Left forelimb (tissue), 1 donor: ENCODE results near the gene MOCOS.

Experiments
- DNase-seq: peaks from one replicate; pipeline ENCODE4 v3.0.0-alpha.2; 2018; ENCODE audit warnings: low spot score

MOCOS gene

DNA sequence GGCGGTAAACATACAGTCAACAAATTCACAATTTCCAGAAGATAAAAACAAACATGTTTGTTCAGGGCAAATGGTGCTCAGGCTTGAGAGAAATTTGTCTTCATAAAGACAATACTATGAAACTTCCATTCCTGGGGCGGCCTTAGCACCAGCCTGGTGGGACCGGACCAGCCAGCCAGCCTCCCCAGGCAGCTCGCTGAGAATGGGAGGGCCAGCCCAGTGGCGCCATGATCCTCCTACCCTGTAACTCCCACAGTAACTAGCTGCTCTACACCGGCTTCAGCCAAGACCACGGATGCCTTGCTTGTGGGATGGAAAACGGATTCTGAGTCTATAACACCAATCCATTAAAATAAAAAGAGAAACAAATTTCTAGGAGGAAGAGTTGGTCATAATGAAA lies 86.0 kb downstream of the MOCOS start:
- no peak for DNase-seq

DNA sequence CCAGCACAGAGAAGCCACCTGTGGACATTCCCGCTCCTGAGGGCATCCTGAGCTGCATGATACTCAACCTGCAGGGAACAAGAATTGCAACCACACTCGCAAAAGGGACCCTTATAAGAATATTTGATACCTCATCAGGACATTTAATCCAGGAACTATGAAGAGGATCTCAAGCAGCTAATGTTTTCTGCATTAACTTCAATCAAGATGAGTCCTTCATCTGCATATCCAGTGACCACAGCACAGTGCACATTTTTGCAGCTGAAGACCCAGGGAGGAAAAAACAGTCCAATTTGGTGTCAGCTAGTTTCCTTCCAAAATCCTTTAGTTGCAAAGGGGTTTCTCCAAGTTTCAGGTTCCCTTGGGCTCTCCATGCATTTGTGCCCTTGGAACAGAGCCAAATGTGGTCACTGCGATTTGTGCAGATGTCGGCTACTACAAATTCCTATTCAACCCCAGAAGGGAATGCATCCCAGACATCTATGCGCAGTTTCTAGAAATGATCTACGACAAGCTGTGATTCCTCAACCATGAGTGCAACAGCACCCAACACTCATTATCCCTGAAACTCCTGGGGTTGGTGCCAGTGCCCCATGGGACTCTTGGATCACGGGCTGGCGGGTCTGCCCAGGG lies 86.9 kb downstream of the MOCOS start:
- DNase-seq: no peak

DNA sequence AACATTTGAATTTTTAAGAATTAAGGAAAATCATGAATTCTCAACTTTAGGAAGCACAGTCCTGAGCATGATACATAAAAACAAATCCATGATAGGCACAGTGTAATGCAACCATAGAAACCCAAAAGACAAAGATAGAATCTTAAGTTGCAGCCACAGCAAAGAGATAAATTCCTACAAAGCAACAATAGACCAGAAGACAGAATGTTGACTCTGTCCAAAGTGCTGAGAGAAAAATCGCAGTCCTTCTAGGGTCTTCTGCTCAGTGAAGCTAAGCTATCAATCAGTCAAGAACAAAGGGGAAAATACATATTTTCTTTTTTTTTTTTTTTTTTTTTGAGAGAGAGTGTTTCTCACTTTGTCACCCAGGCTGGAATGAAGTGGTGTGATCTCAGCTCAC lies 88.3 kb downstream of the MOCOS start:
- DNase-seq: no peak

DNA sequence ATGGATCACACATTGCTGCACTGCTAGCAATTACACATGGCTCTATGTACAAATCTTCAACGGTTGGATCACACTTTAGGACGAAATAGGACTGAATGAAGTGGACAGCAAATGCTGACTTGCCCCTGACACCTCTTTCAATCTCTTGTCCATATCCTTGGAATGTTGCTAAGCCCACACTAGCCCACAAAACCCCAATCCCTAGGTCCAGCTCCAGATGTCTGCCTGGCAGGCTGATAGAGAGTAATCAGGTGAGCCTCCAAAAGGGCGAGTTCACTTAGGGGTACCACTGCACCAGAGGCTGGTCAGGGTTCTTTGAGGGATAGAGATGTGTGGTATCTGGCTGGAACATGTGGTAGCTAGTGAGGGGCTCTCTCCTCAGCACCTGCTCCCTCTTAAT lies 91.7 kb downstream of the MOCOS start:
- DNase-seq: no peak

DNA sequence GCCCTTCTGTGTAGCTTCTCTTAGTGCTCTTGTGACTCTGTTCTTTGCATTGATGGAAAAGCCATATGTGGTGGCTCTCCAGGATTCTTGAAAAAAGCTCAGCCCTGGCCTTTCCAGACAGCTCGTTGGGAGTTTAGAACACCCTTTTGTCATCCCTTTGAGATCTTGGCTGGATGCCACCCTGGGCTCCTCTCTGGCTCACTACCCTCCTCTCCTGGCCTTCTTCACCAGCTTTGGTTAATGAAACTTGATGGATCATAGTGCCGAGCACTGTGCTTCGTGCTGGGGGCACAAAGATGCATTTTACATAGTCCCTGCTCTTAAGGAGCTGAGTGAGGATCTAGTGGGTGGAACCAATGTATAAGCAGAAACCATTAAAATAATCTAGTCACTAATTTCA lies 94.6 kb downstream of the MOCOS start:
- DNase-seq: no peak

DNA sequence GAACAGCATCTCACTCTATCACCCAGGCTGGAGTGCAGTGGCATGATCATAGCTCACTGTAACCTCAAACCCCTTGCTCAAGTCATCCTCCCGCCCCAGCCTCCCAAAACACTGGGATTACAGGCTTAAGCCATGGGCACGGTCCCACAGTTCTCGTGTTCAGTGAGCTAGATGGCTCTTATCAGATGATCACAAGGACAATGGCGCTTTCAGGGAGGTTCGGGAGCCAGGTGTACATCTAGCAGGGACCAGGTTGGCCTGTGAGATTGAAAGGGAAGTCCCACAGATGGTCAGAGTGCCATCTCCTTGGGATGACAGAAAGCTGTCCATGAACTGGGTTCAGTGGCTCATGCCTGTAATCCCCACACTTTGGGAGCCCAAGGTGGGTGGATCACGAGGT lies 96.2 kb downstream of the MOCOS start:
- no peak for DNase-seq

DNA sequence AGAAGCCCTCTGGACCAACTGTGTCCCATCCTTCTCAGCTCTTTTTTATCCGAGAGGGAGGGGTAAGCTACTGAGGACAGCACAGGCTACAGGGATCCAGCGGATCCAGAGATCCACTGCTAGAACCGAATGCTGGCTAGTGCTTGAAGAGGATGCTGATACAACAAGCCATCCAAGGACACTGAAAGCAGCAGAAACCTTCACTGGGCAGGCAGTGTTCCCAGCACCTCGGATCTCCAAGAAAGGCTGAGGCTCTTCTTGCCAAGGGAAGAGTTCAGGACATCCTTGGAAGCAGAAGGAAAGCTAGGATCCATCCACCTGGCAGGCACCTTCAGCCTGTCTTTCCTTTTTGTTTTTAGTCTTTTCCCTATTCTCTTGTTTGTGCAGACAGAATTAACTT lies 97.0 kb downstream of the MOCOS start:
- no peak for DNase-seq

DNA sequence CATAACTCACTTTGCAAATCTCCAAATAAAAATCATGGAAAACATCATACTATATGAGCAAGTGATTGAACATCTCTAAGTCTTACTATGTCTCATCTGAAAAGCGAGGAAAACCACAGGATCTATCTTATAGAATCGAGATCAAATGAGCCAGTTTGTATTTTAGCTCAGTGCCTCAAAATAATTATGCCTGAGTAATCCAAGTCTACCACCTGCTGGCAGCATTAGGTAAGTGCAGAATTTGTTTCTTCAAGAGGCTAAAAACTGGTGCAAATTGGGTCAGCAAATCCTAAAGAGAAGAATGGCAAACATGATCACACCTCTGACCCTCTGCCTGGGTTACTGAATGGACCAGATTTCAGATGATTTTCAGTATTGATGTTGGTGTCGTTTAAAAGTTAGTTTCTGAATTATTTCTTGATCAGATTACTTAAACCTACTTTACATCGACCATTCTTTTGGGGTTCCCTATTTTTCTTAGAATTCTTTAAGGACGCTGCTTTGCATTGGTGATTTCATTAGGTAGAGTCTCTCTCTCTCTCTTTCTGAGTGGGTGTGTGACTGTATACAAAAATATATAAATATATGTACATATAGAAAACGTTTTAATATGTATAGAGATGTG lies 97.5 kb downstream of the MOCOS start:
- DNase-seq: no peak

DNA sequence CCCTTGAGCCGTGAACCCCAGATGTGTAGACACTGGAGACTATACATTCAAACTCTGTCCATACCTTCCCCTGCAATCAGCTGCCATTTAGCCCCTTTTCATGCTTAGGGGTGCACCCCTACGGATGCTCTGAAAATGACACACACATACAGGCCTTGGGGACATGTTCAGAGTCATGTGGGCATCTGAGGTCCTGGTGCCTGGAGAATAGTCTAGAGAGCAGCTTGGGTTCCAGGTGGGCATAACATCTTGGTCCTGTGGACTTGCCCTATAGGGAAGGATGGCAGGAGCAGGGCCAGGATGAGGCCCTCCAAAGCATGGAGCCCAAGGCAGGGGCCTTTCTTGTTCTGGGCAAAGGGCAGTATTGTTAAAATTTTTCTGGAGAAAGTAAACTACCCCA lies 100.4 kb downstream of the MOCOS start:
- DNase-seq: no peak

DNA sequence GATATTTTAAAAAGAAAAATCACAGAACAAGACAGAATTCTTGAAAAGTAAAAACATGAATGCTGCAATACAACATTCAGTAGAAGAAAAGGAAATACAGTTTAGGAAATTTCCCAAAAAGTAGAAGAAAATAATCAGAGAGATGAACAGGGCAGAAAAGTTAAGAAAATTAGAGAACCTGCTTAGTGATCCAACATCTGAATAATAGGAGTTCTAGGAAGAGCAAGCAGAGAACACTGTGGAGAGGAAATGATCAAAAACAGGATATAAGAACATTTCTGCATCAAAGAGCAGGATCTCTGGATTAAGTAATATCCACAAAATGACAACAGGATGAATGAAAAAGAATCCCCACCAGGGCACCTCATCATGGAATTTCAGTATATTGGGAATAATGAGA lies 101.4 kb downstream of the MOCOS start:
- no peak for DNase-seq

DNA sequence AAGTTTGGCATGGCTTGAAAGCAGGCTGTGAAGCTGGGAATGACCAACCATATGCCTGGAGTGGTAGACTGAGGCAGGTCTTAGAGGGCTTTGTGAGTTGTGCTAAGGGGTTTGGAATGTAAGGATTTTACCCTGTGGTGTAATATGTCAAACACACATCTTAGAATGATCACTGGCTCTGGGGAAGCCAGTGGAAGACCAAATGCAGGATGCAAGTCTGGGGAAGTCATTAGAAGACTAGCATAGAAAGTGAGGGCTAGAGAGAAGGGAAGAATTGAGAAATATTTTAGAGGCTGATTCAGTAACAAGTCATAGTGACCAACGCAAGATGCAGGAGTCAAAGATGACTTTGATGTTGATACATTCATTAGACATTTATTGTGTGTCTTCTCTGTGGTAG lies 106.7 kb downstream of the MOCOS start:
- no peak for DNase-seq

DNA sequence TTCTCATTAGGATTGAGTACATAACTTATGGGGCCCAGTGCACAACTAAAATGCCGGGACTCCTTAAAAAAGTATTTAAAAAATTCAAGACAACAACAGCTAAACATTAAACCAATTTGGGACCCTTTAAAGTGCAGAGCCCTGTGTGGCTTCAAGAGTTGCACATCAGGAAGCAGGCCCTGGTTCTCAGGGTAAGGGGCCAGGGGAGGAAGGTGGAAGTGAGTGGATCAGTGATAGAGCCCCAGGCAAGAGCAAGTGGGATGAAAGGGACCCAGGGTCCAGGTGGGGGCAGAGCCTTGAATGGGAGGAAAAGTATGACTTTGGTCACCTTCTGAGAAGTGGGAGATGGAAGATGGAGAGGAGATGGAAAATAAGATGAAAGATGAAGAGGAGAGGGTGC lies 107.9 kb downstream of the MOCOS start:
- DNase-seq: no peak

DNA sequence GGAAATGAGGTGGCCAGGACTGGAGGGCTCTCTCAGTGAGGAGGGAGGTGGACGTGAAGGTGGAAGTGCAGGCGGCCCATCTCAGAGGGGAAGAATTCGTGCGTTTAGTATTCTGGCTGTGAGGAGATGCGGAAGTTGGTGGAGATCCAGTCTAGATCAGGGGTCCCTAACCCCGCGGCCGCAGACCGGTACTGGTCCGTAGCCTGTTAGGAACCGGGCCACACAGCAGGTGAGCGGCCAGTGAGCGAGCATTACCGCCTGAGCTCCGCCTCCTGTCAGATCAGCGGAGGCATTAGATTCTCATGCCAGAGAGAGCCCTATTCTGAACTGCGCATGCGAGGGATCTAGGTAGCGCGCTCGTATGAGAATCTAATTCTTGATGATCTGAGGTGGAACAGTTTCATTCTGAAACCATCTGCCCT lies 108.6 kb downstream of the MOCOS start:
- DNase-seq: no peak

DNA sequence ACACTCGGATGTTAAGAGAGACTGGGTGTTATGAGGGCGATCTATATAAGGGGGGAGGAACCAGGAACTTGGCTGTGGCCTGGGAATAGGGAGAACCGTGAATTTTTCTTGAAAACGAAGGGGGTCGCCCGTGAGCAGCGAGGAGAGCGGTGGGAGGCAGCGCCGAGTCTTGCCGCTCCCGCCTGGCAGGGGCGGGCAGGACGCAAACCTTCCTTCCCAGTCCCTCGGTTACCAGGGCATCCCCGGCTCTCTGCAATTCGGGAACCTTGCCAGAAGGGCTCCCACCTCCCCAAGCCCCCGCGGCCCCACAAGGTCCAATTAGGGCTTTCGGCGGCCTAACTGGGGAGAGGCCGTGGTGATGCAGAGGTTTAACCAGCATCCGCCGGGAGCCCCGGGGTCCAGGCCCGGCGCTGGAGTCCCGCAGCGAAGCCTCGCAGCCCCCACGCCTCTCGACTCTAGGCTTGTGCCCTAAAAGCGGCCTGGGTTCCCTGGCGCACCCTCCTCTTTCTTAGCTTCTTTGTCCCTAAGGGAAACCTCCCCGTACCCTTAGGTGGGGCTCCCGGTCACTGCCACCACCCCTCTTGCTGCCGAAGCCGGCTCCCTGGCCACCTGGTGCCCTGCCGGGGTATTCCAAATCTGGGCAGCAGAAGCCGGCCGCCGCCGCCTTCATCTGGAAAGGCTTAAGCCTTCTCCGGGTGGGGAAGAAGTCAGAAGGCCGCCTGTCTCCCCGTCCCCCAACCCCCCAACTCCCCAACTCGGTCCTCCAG lies 109.5 kb downstream of the MOCOS start:
- peak; percentile 87 for DNase-seq

DNA sequence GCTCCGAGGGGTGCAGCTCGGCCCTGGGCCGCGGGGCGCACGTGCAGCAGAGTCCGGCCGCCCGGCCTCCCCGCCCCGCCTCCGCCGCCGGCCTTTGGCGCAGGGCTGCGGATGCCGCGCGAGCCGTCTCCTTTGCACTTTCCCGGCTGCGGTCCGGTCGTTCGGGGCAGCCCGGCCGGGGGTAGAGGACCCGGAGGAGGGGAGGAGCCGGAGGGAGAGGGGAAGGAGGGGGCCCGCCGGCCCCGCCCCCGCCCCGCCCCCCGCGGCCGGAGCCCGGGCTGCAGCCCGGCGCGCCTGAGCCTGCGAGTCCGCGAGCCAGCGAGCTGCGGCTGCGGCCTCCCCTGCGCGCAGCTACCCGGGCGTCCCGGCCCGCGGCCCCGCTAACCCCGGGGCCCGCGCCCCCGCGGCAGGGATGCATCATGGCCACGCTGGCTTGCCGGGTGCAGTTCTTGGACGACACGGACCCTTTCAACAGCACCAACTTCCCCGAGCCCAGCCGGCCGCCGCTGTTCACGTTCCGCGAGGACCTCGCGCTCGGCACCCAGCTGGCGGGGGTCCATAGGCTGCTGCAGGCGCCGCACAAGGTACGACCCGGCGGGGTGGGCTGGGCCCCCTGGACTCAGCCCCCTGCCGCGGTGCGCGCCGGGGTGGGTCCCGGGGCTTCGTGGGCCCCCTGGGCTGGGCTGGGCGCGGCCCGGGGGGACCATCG lies 110.3 kb downstream of the MOCOS start, which contains the start of gene FHOD3:
TSS of gene FHOD3 (plus strand) at position 297 of the 709 bp plus-strand sequence. CDS start at position 420, 123 bp downstream.
- DNase-seq: peak; percentile 84

DNA sequence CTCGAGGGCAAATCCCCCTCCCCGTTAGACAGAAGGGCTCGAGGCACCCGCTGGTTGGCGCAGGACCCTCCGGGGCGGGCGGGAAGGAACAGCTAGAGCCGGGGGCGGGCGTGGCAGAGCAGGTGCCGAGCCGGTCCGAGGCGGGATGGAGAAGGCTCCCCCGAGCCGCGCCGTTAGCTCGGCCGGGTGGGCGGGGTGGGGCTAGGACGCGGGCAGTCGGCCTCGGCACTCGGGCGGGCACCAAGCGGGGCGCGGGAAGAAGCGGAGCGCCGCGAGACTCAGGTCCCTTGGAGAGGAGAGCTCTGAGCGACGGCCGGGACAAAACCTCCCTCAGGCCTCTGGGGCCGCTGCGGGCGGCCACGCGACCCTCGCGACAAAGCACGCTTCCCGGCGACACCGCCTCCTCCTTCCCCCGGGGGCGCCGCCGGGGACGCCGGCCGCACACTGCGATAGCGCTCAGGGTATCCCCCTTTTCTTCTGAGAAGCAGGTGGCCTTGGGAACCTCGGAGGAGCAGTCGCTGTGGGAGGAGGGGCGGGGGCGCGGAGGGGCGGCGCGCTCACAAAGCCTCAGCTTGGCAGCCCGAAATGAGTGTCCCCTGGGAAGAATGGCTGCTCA lies 110.9 kb downstream of the MOCOS start:
- no peak for DNase-seq

DNA sequence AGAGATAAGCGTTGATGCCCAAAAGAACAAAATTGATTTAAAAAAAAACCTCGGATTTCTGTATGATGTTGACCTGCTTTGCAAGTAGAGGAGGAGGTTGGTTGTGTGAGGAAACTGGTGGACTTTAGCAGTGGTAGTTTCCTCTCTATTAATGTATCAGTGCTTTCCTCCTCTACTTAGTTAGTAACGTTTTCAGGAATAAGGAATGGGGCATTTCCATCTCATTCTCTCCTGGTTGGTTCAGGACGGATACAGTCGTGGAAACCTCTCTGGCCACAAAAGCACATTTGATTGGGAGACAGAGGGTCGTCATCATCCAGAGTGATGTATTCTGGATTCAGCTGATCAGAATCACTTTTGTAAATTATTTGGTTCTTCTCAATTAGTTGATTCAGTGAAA lies 111.7 kb downstream of the MOCOS start:
- DNase-seq: no peak

DNA sequence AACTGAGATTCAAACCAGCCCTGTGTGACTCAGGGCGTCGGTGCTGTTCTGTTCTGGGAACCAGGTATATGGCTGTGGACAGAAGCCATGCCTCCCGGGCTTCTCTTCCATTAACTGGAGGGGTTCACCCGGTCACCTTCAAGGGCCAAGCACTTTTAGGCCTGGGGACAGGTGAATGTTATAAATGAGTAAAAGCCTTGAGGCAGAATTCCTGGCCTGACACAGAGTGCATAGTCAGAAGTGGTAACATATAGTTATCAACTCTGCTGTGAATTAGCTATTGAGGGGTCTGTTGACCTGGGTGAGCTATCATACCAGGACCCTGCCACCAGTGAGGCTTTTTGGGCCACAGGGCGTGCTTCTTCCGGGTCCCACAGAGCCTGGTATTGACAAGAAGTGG lies 112.9 kb downstream of the MOCOS start:
- no peak for DNase-seq

DNA sequence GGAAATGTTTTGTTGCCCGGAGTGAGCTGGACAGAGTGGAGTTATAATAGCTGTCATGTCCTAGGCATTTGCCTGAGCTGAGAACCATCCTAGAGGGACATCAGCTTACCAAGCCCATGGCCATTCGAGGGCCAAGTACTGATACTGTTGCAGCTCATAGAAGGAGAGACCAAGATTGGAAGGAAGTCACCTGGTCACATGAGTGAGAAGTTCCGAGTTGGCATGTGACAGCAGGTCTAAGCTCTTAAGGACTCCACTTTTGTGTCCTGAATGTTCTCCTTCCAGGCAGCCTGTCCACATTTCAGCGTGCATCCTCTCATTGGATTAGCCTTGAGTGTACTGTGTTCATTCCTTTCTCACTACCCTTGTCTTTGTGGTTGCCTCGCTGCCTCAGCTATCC lies 114.6 kb downstream of the MOCOS start:
- no peak for DNase-seq

DNA sequence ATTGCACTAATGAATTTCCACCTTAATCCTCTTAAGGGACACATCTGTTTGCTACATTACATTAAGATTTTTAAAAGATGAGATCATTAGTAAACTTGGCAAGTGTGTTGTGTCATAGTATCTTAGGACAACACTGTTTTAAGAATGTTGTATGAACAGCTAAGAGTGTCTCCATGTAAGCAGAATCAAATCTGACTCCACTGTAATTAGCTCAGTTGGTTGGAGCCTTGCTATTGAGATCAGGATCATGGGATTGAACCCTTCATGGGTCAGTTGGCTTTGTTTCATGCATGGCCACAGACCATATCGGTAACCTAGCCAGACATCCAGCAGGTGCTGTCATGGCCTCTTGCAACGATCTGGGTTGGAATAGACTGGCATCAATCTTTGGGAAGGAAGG lies 115.4 kb downstream of the MOCOS start:
- no peak for DNase-seq

DNA sequence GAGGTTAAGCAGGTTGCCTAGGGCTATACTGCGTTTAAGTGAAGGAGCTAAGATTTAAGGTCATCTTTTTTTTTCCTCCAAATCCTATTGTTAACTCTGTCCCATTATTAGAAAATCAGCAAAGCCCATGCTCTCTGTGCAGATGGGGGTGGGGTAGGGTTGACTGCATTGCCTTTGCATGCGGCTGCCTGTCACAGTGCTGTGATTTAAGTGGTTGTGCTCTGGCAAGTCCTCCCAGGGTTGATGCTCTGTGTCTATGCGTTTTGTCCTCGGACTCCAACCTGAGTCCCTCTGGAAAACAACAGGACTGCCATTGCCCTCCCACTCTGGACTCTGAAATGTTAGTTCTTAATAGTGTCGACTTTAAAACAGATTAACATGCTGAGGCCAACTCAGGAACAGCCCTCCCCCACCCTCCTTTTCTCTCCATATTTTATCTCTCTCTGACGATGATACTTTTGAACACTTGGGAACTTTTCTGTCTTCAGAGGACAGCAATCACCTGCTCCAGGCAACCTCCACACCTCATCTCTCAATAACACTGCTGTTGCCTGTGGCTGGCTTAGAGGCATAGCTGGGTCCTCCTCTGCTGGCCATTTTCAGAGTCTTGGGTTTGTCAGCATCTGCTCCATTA lies 116.0 kb downstream of the MOCOS start:
- DNase-seq: no peak

DNA sequence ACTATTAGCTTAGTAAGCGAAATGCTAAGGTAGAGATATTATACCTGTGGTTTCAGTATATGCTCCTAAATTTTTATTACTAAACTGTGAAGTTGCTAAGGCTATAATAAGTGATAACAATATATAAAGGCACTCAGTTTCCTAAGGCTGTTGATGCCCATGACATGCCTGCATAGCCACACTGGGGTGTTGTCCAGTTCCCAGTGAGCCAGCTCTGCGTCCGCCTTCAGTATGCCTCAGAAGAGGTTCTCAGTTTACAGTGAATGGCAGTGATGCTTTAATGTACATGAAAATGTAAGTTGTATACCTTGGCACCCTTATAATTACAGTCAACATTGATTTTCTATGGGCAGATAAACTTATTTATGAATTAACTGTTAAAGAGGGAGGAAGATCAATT lies 117.4 kb downstream of the MOCOS start:
- no peak for DNase-seq
